Activated CD8-positive, alpha-beta T cell treated with anti-CD3 and anti-CD28 coated beads for 36 hours (primary cell): ENCODE data around the gene ZNF512B. TPM values are rescaled to one million over a fixed set of nuclear protein-coding genes. Genes with fewer than 3 reads are reported as not detected.
"Not testable (repeated sequence)": the region's sequence is repeated elsewhere in the genome, so short reads cannot be mapped to it uniquely, and the experiment has no call there.

Experiments
- ATAC-seq: fragments of 200-7000 bp; cut with Tn5 transposase; one replicate; pipeline ENCODE4 v1.10.0; 2021; ENCODE audit warnings: mild to moderate bottlenecking, moderate library complexity
- CTCF ChIA-PET: fragments of 350-600 bp; sonication (Branson Sonifier 250); formaldehyde crosslinking; loops from one replicate; lab custom pipeline; 2021; ENCODE audit warnings: antibody characterized with exemption; lab: Charles Lee
- POLR2A ChIA-PET: fragments of 350-600 bp; sonication (Branson Sonifier 250); formaldehyde crosslinking; loops from one replicate; lab custom pipeline; 2021; ENCODE audit warnings: antibody characterized with exemption; lab: Charles Lee
- DNase-seq: peaks from one replicate; pipeline ENCODE4 v3.0.0-alpha.2; 2020
- H3K27ac Mint-ChIP-seq: one replicate; pipeline ENCODE4 v1.8.0; 2021; ENCODE audit warnings: mild to moderate bottlenecking, mixed read lengths
- H3K27me3 Mint-ChIP-seq: one replicate; pipeline ENCODE4 v1.8.0; 2021; ENCODE audit warnings: mixed read lengths
- H3K36me3 Mint-ChIP-seq: one replicate; pipeline ENCODE4 v1.8.0; 2021; ENCODE audit warnings: low read depth, mixed read lengths
- H3K4me1 Mint-ChIP-seq: one replicate; pipeline ENCODE4 v1.8.0; 2021; ENCODE audit warnings: low read depth, mixed read lengths
- H3K4me3 Mint-ChIP-seq: one replicate; pipeline ENCODE4 v1.8.0; 2021; ENCODE audit warnings: mild to moderate bottlenecking, moderate library complexity, mixed read lengths
- H3K9me3 Mint-ChIP-seq: one replicate; pipeline ENCODE4 v1.8.0; 2021; ENCODE audit warnings: mixed read lengths
- intact Hi-C: fragments of 100-400 bp; cut with micrococcal nuclease; formaldehyde crosslinking; loops from one replicate; pipeline ENCODE4 v1.10.0; 2022
- total RNA-seq, 2 experiments: library from RNA; stranded (reverse); gene quantifications; one replicate each; pipeline ENCODE4 v1.2.3, GENCODE V29; 2021
- TF ChIP-seq, protein P1 (sequence below): fragments of 200-600 bp; IDR thresholded peaks from one replicate; pipeline ENCODE4 v1.8.0; 2022; ENCODE audit warnings: antibody characterized with exemption, mild to moderate bottlenecking

ZNF512B gene
- total RNA-seq, 2 experiments from 2014 or later = 7.5 to 8.6 TPM

DNA sequence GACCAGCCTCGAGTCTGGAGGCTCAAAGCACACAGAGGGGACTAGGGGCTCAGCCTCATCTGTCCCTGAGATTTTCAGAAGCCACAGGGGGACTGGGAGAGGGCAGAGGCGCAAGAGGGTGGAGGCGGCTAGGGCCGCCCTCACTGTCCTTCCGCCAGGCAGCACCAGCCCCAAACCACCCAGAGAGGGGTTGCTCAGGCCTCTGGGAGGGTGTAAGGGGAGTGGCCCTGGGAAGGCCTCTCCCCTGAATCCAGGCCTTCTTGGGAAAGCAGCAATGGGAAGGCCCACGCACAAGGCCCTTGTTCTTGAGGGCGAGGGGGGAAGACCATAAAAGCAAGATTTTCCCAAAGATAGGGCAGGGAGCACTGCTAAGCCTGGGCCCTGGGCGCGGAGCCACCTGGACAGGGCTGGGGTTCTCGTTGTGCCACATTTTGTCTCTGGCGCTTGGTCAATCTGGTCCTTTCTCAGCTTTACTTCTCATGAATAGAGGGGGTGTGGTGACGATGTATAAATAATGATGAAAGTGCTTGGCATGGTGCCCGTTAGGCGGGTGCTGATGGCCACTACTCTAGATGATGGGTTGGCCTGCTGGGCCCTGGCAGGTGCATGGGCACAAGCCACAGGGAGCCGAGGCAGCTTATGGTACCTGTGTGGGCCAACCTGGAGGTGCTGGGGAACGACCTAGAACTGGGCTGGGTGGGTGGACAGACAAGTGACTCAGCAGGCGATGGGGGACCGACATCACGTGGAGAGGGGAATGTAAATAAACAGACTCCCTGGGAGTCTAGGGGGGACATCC lies 4.9 kb upstream of the ZNF512B start:
- no peaks in the 10 kb centered on the region for H3K9me3 Mint-ChIP-seq
- DNase-seq = no peak
- H3K36me3 Mint-ChIP-seq = peaks cover 18% of the 10 kb centered on the region
- no peak overlapping the region for H3K4me3 Mint-ChIP-seq
- intact Hi-C loops = loop anchor here (5.0 to 10.0 kb wide), 2 partner anchors 90 to 187 kb away; partner anchors contain the start of gene TCEA2
- no peak overlapping the region for H3K27ac Mint-ChIP-seq
- H3K4me1 Mint-ChIP-seq = peaks cover 36% of the 10 kb centered on the region
- POLR2A ChIA-PET = interaction anchor here (0.7 to 1.3 kb wide), 4 partner anchors 8 to 39 kb away, joined by 3 to 7 read pairs (median 4); partner anchors contain the start of gene UCKL1
- H3K27me3 Mint-ChIP-seq = no peaks in the 10 kb centered on the region
- CTCF ChIA-PET = interaction anchor here (0.6 to 2.7 kb wide), 30 partner anchors 8 to 479 kb away, joined by 3 to 14 read pairs (median 4); partner anchors contain the start of genes PTK6 and TPD52L2
- TF ChIP-seq, protein P1, sequence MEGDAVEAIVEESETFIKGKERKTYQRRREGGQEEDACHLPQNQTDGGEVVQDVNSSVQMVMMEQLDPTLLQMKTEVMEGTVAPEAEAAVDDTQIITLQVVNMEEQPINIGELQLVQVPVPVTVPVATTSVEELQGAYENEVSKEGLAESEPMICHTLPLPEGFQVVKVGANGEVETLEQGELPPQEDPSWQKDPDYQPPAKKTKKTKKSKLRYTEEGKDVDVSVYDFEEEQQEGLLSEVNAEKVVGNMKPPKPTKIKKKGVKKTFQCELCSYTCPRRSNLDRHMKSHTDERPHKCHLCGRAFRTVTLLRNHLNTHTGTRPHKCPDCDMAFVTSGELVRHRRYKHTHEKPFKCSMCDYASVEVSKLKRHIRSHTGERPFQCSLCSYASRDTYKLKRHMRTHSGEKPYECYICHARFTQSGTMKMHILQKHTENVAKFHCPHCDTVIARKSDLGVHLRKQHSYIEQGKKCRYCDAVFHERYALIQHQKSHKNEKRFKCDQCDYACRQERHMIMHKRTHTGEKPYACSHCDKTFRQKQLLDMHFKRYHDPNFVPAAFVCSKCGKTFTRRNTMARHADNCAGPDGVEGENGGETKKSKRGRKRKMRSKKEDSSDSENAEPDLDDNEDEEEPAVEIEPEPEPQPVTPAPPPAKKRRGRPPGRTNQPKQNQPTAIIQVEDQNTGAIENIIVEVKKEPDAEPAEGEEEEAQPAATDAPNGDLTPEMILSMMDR = no peak
- no peak for ATAC-seq

DNA sequence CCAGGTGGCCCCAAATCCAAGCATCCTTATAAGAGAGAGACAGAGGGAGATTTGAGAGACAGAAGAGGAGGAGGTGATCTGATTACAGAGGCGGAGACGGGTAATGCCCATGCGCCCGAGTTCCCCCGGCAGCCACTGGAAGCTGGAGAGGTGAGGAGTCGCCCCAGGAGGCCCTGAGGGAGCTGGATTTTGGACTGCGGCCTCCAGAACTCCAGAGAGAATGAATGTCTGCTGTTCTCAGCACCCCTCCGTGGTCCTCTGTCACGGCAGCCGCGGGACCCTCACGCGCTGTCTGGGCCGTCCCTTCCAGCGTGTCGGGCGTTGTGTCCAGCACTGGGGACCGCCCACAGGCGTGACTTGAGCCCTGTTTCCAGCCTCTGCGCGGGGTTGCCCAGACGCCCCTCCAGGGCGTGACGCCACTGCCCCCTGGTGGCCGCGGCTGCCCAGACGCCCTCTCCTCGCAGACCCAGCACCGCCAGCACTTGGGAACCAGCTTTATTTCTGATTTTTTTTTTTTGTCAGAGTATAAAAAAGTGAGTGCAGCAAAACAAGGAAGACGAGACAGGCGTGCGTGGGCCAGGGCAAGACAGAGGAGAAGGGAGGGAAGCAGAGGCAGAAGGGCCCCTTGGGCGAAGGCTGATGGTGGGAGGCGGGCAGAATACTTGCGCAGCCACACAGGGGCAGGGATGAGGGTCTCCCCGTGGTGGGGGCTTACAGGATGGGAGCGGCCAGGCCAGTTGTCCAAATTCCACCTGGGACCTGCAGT lies 4.1 kb upstream of the ZNF512B start:
- H3K9me3 Mint-ChIP-seq = no peaks in the 10 kb centered on the region
- intact Hi-C loops = loop anchor here (5.0 to 10.0 kb wide), 2 partner anchors 91 to 187 kb away; partner anchors contain the start of gene TCEA2
- peaks cover 18% of the 10 kb centered on the region for H3K36me3 Mint-ChIP-seq
- POLR2A ChIA-PET = interaction anchor here (0.7 to 1.3 kb wide), 4 partner anchors 8 to 40 kb away, joined by 3 to 7 read pairs (median 4); partner anchors contain the start of gene UCKL1
- H3K27me3 Mint-ChIP-seq = no peaks in the 10 kb centered on the region
- ATAC-seq (peak; percentile 31), DNase-seq (peak; percentile 77)
- no peak overlapping the region for H3K4me3 Mint-ChIP-seq
- CTCF ChIA-PET = interaction anchor here (0.6 to 2.7 kb wide), 32 partner anchors 8 to 478 kb away, joined by 3 to 14 read pairs (median 4); partner anchors contain the start of genes PTK6 and TPD52L2
- H3K27ac Mint-ChIP-seq = no peak overlapping the region
- peaks cover 38% of the 10 kb centered on the region for H3K4me1 Mint-ChIP-seq
- TF ChIP-seq, protein P1 = peak; percentile 99

DNA sequence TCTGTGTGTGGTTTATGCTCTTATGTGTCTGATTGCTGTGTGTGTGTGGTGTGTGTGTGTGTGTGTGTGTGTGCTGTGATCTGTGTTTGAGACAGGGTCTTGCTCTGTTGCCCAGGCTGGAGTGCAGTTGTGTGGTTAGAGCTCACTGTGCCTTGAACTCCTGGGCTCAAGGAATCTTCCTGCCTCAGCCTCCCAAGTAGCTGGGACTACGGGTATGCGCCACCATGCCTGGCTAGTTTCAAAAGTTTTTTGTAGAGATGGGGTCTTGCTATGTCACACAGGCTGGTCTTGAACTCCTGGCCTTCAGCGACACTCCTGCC lies 3.4 kb upstream of the ZNF512B start:
- ATAC-seq = no peak
- H3K9me3 Mint-ChIP-seq = no peaks in the 10 kb centered on the region
- intact Hi-C loops = loop anchor here (5.0 to 10.0 kb wide), 2 partner anchors 92 to 186 kb away; partner anchors contain the start of gene TCEA2
- H3K4me1 Mint-ChIP-seq = peaks cover 40% of the 10 kb centered on the region
- no peak overlapping the region for H3K27ac Mint-ChIP-seq
- no peaks in the 10 kb centered on the region for H3K27me3 Mint-ChIP-seq
- TF ChIP-seq, protein P1 = no peak
- no peak overlapping the region for H3K4me3 Mint-ChIP-seq
- ChIA-PET CTCF (interaction anchor here (0.7 to 2.7 kb wide), 21 partner anchors 9 to 477 kb away, joined by 3 to 14 read pairs (median 7); partner anchors contain the start of gene TPD52L2), POLR2A (interaction anchor here (1.3 kb wide), 1 partner anchor 9 kb away, joined by 4 read pairs; no protein-coding TSS in a partner anchor)
- H3K36me3 Mint-ChIP-seq = peaks cover 19% of the 10 kb centered on the region
- DNase-seq = peak; percentile 2

DNA sequence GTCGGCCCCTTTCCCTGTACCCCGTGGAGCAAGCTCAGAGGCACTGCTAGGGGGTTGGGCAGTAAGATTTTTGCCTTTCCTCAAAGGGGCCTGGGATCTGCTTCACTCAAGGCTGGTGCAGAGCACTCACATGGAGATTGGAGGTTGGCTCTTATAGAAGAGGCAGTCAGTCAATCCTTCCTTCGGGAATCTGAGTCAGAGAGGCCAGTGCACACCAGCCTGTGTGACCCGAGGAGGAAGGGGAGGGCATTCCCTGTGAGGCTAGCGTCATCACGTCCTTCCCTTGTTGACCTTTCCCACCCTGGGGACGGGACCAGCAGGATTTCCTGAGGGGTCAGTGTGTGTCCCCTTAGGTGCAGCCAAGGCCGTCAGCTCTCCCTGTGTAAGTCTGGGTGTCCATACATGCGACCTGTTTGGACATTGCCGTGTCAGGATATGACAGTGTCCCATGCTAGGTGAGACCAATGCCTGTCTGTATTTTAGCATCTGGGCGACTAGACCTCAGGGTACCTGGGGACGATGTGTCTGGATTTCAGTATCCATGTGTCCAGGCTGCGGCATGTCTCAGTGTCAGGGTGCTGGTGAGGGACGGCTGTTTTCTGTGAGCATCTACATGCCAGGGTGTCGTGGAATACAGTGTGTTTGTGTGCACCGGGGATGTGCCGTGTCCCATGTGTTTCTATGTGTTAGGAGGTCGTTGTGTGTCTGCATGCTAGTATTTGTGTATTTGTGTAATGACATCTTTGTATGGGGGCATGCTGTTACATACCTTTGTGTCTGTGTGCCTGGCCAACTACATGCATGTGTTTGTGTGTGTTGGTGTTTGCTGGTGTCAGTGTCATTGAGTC lies 2.8 kb upstream of the ZNF512B start:
- Mint-ChIP-seq H3K36me3 (peaks cover 21% of the 10 kb centered on the region), H3K9me3 (no peaks in the 10 kb centered on the region), H3K27ac (no peak overlapping the region), H3K27me3 (no peaks in the 10 kb centered on the region), H3K4me3 (no peak overlapping the region), H3K4me1 (peaks cover 35% of the 10 kb centered on the region)
- intact Hi-C loops = loop anchor here (5.0 to 10.0 kb wide), 2 partner anchors 92 to 185 kb away; partner anchors contain the start of gene TCEA2
- ChIA-PET POLR2A (no interaction called here), CTCF (interaction anchor here (1.2 to 2.7 kb wide), 11 partner anchors 18 to 266 kb away, joined by 3 to 14 read pairs (median 9); no protein-coding TSS in a partner anchor)
- peak; percentile 1 for DNase-seq
- ATAC-seq = no peak
- TF ChIP-seq, protein P1 = no peak

DNA sequence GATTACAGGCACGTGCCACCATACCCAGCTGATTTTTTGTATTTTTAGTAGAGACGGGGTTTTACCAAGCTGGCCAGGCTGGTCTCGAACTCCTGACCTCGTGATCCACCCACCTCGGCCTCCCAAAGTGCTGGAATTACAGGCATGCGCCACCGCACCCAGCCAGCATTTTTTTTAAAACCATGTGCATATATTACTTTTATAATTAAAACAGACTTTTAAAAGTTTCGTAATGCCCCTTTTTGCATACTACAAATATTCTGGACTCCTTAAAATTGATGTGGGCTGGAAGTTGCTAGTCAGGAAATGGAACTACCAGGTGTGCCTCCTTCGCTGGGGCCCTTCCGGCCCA lies 2.2 kb upstream of the ZNF512B start:
- H3K27ac Mint-ChIP-seq, H3K9me3 Mint-ChIP-seq, CTCF ChIA-PET, POLR2A ChIA-PET, H3K27me3 Mint-ChIP-seq, H3K4me3 Mint-ChIP-seq, ATAC-seq, DNase-seq: not testable (repeated sequence)
- intact Hi-C loops = loop anchor here (5.0 to 10.0 kb wide), 2 partner anchors 93 to 185 kb away; partner anchors contain the start of gene TCEA2
- peaks cover 23% of the 10 kb centered on the region for H3K36me3 Mint-ChIP-seq
- H3K4me1 Mint-ChIP-seq = peaks cover 29% of the 10 kb centered on the region
